HG03520 (cell line): ENCODE measurements around the gene CD151.

ENCODE experiments used
- ATAC-seq: cut with Tn5 transposase; IDR thresholded peaks from one replicate; pipeline ENCODE4 v1.9.1; 2021; ENCODE audit warnings: mild to moderate bottlenecking, moderate library complexity; ENCODE audit not compliant: unreplicated experiment

CD151 gene

DNA sequence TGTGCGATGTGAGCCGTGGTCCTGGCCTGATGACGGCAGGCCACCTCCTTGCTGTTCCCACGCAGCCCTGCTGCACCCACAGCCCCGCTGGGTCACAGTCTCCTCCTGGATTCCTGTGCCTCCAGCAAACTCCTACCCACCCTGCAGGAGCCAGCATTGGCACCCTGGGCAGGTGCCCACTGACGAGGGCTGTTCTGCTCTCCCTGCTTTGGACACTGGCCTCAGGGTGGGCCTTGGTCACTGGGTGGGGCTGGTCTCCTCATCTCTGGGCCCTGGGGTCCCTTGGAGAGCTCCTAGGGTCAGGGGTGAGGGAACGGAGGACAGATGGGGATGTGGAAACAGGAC is 22.6 kb downstream of the CD151 start:
- no peak for ATAC-seq

DNA sequence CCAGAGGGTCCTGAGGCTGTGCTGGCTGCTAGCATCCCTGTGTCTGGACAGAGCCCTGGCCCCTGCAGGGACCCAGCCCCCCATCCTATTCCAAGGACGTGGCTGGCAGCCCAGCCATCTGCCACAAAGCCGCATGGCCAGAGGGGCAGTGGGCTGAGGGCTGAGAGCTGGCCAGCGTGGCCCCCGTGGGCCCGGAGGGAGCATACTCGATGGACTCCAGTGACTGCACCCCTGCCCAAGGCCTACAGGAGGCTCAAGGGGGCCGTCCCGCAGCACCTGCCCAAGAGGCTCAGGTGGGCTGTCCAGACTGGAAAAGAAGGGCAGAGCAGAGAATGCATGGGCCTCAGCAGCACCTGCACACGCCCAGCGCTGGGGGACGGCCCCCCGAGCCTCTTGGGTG is 23.0 kb downstream of the CD151 start:
- no peak for ATAC-seq

DNA sequence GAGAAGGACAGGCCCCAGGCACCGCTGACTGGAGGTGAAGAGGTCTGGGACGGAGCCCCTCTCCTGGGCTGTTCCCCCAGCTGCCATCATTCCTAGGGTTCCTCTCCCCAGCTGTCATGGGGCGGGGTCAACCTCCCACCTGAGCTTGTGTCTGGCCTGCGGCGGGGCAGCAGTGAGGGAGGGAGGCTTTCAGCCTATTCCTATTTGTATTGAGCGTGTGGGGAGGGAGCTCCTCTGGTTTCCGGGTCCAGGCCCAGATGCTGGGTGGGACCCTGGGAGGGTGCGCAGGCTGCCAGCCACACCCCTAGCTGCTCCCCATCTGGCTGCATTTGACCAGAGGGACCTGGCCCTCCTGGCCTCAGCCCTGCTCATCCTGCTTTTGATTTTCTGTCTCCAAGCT is 23.6 kb downstream of the CD151 start:
- no peak for ATAC-seq

DNA sequence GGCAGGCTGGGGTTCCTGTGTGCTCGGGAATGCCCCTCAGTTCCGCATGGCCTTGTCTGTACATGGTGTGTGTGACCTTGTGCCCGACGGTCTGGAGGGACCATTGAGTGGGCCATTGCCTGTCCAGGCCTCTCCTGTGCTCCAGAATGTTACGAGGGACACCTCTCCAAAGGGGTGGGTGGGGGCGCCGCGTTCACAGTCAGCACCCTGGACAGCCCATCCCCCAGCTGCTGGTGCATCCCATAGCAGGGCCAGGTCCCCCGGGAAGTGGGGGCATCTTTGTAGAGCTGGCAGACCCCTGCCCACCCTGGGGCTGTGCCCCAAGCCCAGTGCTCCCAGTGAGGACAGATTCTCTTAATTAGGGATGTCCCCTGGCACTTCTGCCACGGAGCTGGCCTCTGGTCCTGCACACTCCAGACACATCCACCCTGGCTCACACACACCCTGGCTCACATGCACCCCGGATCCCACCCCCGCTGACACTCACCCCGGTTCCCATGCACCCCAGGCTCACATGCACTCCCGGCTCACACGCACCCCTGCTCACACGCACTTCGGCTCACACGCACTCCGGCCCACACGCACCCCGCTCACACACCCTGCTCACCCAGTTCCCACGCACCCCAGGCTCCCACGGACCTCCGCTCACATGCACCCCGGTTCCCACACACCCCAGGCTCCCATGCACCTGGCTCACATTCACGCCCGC is 25.5 kb downstream of the CD151 start:
- ATAC-seq = no peak

DNA sequence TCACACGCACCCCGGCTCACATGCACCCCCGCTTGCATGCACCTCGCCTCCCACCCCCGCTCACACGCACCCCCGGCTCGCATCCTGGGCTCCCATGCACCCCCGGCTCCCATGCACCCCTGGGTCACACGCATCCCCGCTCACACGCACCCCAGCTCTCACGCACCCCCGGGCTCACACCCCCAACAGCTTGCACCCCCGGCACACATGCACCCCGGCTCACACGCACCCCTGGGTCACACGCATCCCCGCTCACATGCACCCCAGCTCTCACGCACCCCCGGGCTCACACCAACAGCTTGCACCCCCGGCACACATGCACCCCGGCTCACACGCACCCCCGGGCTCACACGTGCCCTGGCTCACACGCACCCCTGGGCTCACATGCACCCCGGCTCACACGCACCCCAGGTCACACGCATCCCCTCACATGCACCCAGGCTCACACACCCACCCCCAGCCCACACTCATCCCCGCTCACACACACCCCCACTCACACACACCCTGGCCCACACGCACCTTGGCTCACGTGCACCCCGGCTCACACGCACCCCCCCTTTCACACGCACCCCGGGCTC is 26.1 kb downstream of the CD151 start:
- ATAC-seq = no peak

DNA sequence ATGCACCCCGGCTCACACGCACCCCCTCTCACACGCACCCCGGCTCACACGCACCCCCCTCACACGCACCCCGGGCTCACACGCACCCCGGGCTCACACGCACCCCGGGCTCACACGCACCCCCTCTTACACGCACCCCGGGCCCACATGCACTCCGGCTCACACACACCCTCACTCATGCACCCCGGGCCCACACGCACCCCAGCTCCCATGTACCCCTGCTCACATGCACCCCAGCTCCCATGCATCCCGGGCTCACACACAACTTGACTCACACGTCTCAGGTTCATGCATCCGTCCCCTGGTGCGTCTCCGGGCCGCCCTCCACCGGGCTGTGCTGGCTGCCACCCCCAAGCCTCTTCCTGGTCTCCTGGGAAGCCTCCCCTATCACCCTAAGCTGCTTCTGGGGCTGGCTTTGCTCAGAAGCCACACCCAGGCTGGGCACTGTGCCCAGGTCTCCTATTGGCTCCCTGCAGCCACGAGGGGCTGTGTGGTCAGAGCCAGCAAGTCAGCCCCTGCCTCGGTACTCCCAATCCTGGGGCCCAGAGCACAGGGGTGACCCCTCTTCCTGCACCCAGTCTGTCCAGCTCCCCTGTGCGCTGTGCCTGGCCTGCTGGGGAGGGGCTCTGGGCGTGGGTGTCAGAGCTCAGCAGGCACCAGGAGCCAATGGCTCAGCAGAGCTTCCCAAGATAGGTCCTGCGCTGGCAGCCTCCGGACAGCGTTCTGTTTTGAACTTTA is 26.8 kb downstream of the CD151 start:
- ATAC-seq = no peak

DNA sequence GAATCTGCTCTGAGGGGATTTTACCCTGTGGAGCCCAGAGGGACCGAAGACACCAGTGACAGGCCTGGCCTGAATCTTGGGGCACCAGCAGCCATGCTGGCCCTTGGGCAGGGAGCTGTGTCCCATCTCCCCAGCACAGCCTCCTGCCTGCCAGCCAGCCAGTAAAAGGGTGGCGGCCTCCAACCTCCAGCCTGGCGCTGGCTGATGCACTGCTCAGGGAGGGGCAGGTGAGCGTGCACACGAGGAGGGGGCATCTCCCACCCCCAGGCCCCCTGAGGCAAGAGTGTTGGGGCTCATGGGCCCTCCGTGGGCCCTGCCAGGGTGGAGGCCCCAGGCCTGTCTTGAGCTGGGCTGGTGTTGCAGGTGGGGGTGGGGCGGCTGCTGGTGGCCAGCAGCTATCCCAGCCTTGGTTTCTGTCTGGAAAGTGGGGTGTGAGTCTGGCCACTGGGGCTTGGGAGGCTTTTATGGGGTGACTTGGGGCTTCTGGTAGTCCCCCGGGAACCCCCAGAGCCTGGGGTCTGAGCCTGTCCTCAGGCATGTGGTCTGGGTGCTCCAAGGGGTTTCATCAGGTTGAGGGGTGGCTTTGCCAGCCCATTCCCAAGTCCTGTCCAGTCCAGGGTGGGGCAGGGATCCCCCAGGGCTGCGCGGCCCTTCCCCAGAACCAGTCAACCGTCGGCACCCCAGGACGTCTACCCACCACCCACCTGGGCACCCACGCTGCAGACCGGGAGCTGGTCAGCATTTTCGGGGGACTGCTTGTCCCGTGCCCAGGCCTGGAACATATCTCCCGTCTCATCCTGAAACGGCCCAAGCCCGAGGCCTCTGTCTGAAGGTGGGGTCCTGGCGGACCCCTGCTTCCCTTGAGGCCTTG is 27.7 kb downstream of the CD151 start:
- ATAC-seq = no peak

DNA sequence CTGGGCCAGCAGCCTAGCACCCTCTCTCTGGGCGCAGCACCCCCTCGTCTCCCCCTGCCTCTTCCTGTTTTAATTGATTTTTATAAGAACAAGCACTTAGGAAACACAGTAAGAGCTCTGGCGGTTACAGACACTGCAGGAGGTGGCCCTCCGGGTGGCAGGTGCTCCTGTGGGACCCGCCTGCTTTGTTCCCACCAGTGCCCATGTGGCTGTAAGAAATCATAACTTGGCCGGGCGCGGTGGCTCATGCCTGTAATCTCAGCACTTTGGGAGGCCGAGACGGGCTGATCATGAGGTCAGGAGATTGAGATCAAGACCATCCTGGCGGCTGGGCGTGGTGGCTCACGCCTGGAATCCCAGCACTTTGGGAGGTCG is 28.3 kb downstream of the CD151 start:
- ATAC-seq = no peak

DNA sequence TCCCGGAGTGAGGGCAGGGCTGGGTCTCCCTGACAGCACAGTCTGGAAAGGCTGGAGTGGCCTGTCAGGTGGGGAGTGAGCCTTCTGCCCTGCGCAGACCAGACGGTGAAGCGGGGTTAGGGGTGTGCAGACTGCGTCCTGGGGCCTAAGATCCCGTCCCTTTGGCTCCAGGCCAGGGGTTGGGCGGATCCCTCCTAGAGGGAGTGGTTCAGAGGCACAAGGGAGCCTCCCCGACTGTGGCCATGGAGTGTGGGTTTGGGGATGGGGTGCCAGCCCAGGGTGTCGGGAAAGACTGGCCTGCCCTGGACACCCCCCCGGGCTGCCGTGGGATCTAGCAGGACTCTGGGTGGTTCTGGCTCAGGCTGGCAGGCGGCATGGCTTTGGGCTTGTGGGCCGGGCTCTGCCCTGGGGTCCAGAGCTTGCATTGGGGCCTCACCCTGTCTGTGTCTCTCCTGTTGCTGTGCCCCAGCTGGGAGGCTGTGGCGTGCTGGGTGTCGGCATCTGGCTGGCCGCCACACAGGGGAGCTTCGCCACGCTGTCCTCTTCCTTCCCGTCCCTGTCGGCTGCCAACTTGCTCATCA is 29.4 kb downstream of the CD151 start:
- no peak for ATAC-seq

DNA sequence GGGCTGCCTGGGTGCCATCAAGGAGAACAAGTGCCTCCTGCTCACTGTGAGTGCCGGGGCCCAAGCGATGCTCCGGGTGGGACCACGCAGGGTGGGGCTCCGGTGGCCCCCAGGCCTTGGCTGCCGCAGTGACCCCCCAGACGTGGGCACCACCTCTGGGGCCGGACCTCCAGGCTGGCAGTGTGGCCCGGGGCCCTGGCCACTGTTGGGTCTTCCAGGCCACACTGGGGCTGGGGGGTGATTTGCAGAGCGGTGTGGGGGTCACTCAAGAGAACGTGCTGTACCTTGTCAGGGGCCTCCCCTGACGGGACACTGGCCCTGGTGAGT is 29.9 kb downstream of the CD151 start:
- ATAC-seq = no peak

DNA sequence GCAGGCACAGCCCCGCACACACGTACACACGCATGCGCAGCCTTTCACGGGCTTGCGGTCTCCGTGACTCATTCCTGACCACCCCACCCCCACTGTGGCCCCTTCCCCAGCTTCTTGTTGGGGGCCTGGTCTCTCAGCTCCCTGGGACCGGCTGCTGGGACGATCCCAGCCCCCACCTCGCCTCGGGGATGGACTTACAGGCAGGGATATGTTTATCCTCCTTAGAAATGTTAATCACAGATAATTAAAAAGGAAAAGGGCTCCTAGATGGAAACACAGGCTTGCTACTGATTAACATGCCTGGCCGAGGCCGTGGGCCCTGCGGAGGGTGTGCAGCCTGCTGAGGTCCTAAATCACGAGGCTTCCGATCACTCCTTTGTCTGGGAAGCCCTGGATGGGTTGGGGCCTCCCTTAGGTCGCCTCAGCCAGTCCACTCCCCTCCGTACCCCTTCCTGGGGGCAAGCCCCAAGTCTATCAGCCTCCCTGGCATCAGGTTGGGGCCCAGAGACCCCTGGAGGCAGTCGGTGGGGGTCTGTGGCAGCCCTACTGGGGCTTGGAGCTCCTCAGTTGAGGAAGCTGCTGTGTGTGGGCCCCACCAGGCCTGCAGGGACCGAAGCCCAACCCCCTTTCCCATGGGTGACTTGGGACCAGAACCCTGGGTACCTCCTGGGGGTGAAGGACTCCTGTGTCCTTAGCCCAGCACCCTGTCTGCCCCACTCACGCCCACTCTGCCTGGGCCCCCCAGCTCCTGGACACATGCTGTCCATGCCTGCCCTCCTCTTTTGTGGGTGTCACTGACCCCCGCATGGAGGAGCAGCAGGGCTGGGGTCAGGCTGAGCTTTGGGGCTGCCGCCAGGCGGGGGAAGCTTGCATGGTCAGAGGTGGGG is 30.5 kb downstream of the CD151 start:
- no peak for ATAC-seq

DNA sequence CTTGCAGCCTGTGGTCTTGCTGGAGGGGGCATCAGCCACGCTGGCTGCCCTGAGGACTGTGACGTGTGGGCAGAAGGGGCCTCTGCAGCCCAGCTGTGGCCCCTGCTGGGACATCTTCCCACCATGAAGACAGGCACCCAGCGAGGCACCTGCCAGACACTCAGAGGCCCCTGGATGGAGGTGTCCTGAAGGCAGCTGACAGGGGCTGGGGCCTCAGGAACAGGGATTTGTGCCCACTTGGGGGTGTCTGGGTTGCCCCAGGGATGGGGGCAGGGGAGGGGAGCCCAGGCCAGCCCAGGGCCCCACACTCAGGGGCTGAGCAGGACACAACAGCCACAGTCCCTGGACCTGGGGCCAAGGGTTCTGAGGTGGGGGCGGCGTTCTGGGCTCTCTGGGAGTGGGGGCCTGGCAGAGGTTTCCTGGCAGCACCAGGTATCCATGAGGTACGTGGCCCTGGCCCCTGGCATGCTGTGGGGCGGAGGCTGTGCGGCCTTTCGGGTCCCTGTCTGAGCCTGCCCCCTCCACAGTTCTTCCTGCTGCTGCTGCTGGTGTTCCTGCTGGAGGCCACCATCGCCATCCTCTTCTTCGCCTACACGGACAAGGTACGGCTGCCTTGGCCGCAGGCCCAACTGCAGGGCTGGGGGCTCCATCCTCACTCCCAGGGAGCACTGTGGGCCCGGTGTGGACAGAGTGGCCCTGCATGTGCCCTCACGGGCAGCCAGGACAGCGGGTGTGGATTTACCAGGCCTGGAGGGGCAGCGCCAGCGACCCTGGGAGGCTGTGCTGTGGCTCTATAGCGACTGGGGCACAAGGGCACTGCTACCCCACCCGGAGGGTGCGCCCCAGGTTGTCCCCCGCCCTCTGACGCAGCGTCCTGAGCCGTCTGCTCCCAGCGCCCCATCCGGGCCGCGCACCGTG is 31.4 kb downstream of the CD151 start:
- no peak for ATAC-seq

DNA sequence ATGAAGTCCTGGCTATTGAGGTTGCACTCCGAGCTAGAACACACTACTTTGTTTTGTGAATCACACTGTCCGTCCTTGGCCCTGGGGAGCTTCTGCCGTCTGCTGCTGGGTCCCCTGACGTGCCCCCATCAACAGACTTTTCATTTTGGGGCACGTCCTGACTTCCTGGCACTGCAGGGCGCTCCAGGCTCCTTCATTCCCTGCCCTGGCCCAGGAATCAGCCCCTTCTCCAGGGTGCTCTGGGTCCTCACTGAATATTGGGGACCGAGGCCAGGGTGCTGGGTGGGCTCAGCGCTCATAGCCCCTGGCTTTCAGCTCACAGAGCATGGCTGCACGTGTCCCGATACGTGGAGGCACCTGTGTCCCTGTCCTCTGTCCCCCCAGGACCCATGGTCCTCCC is 32.1 kb downstream of the CD151 start:
- no peak for ATAC-seq

DNA sequence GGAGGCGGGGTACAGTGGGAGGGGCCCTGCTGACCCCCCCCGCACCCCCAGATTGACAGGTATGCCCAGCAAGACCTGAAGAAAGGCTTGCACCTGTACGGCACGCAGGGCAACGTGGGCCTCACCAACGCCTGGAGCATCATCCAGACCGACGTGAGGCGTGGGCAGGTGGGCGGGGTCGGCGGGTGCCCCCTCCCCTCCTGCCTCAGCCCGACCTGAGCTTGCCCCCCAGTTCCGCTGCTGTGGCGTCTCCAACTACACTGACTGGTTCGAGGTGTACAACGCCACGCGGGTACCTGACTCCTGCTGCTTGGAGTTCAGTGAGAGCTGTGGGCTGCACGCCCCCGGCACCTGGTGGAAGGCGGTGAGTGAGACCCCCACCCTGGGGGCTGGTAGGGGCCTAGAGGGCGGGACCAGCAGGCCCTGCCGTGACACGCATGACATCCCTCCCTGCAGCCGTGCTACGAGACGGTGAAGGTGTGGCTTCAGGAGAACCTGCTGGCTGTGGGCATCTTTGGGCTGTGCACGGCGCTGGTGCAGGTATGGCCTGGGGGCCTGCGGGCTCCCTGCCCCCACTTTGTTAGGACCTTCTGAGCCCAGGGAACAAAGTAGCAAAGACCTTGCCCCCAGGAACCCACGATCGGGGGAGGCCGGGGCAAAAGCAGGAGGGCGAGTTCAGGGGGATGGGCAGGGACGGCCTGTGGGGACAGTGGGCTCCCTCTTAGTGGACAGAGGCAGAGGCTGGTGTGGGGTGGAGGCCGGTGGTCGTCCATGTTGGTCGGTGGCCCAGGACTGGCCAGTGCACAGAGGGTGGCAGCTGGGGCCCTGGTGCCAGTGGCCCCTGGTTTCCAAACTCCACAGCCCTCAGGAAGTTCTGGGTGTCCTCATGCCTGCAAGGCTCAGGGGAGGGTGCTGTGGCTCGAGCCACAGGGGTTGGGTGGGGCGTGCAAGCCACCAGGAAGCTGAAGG is 33.0 kb downstream of the CD151 start:
- no peak for ATAC-seq

DNA sequence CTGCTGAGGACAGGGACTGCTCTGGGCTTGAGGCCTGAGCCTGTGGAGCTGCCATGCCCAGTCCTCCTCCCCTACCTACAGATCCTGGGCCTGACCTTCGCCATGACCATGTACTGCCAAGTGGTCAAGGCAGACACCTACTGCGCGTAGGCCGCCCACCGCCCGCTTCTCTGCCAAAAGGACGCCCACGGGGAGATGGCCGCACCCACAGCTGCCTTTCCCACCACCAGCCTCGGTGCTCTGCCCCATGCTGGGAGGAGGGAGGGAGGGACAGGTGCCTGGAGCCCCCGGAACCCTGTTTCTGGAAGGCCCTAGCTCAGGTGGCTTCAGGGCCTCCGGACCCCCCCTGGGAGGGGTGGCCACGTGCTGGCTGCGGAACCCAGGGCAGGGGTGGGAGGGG is 33.7 kb downstream of the CD151 start:
- ATAC-seq = no peak

DNA sequence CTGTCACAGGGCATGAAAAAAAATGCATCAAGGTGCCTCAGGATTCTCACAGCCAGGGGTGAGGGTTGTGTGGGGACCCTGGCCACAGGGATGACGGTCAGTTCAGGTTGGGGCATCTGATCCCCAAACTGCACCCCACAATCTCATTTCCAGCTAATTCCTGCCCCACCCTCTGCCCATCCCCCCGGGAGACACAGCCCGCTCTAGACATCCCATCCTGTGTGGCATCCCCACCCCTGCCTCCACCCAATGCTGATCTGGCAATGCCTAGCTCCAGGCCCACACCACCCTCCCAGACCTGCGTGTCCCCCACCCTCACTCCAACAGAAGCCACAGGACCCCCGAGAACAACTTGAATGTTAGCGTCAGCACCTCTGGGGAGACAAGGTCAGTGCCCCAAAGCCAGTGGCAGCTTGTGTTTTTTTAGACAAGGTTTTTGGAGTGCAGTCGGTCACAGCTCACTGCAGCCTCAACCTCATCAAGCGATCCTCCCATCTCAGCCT is 35.2 kb downstream of the CD151 start:
- ATAC-seq = no peak

DNA sequence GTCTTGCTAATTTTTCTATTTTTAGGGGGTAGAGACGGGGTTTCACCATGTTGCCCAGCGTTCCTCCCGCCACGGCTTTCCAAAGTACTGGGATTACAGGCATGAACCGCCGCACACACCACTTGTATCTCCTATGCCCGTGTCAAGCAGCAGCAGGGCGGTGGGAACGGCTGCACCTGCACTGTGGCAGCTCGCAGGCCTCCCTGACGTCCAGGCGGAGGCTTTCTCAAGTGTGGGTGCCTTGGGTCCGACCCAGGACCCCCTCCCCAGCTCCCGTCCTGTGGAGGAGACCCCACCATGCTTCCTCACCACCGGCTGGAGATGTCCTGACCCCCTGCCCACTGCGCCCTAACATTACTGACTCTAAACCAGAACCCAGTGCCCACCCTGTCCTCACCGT is 35.6 kb downstream of the CD151 start:
- no peak for ATAC-seq

DNA sequence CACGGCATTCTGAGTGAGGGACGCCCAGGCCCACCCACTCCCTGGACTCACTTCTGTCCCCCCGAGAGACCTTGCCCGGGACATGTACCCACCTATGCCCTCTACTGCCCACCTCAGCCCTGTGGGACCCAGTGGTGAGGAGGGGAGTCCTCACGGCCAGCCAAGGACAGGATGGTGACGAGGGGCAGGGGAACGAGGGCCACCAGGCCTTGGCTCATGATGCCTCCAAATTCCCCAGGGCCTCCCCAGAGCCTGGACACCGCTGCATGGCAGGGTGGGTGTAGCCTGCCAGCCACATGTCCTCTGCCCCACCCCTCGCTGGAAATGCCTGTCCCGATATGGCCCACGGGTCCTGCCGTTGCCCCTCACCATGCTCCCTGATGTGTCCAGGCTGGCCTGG is 36.0 kb downstream of the CD151 start:
- no peak for ATAC-seq
